Stomach (tissue), 9 donors: ENCODE results near the gene S100A11. TPM values are rescaled to one million over a fixed set of nuclear protein-coding genes. Genes with fewer than 3 reads are reported as not detected.

Experiments used
- DNase-seq, 2 donors: peaks; one replicate each; pipeline versions ENCODE4 v3.0.0 to v3.0.0-alpha.2; 2013 to 2019
- H3K27ac ChIP-seq, 5 donors: fragments of 200-600 bp in 4 of 5; sonication (generic) in 4 of 5; one replicate each; pipeline ENCODE4 v1.5.1; 2013 to 2019; ENCODE audit warnings: mild to moderate bottlenecking in 1 of 5, moderate library complexity in 1 of 5
- H3K27me3 ChIP-seq, 3 donors: fragments of 200-600 bp; sonication (generic); one replicate each; pipeline ENCODE4 v1.5.1; 2017 to 2019; ENCODE audit warnings: mixed run types in 1 of 3
- H3K36me3 ChIP-seq, 4 donors: fragments of 200-600 bp; sonication (generic); 1 replicate in 3 of 4; 2 replicates in 1 of 4; pipeline ENCODE4 v1.5.1; 2016 to 2019
- H3K4me1 ChIP-seq, 4 donors: fragments of 200-600 bp; sonication (generic); one replicate each; pipeline ENCODE4 v1.5.1; 2016 to 2019
- H3K4me3 ChIP-seq, 4 donors: fragments of 200-600 bp; sonication (generic) in 3 of 4; one replicate each; pipeline ENCODE4 v1.5.1; 2016 to 2019; ENCODE audit warnings: mild to moderate bottlenecking in 1 of 4
- H3K9me3 ChIP-seq, 4 donors: fragments of 200-600 bp; sonication (generic); one replicate each; pipeline ENCODE4 v1.5.1; 2016 to 2019
- EP300 ChIP-seq: sonication (generic); formaldehyde crosslinking; IDR thresholded peaks from one replicate; pipeline ENCODE4 v1.6.1; 2017; ENCODE audit warnings: antibody characterized with exemption
- POLR2A ChIP-seq, 4 donors: fragments of 450-650 bp; IDR thresholded peaks; one replicate each; pipeline ENCODE4 v1.6.1; 2016; ENCODE audit warnings: antibody characterized with exemption in 4 of 4, control low read depth in 2 of 4, mild to moderate bottlenecking in 1 of 4, moderate library complexity in 1 of 4
- POLR2AphosphoS5 ChIP-seq, 3 donors: sonication (generic); formaldehyde crosslinking; IDR thresholded peaks; one replicate each; pipeline ENCODE4 v1.6.1; 2016; ENCODE audit warnings: antibody characterized with exemption in 3 of 3
- WGBS, 5 donors: extraction: QIAGEN DNeasy Blood & Tissue Kit in 3 of 5; methylation state at CpG; one replicate each; pipeline versions ENCODE4 v1.1.5 to v1.1.7; 2013 to 2018; 5-methylcytosine and 5-hydroxymethylcytosine counted together
- intact Hi-C: fragments of 100-400 bp; cut with DNase I; formaldehyde crosslinking; loops from one replicate; pipeline ENCODE4 v1.15.1; 2023; ENCODE audit warnings: low total_unique reads
- polyA plus RNA-seq, 3 donors: library from polyadenylated mRNA; stranded (reverse); fragments of 200-250 nt; gene quantifications; one replicate each; pipeline ENCODE4 v1.2.3, GENCODE V29; 2013
- total RNA-seq, 5 donors: library from RNA; depleted of rRNA; stranded (reverse); fragments of >200 nt; gene quantifications; one replicate each; pipeline versions ENCODE4 v1.1.0 to v1.2.3, GENCODE V29; 2014 to 2016
- TF ChIP-seq, protein P1 (sequence below), 7 experiments: fragments of 450-650 bp in 4 of 7; fragments of 200-600 bp in 3 of 7; sonication (generic) in 3 of 7; IDR thresholded peaks; one replicate each; pipeline ENCODE4 v1.5.1; 2016 to 2019; ENCODE audit warnings: antibody characterized with exemption in 7 of 7, control low read depth in 2 of 7, mild to moderate bottlenecking in 1 of 7
- donor health status: healthy with polysubstance abuse.
- donor health status: Bipolar disorder and iron deficiency.
- donor health status: healthy.

Gene S100A11
- total and polyA plus RNA-seq, 8 donors: 9.8 to 3,881 (median 250) TPM

DNA sequence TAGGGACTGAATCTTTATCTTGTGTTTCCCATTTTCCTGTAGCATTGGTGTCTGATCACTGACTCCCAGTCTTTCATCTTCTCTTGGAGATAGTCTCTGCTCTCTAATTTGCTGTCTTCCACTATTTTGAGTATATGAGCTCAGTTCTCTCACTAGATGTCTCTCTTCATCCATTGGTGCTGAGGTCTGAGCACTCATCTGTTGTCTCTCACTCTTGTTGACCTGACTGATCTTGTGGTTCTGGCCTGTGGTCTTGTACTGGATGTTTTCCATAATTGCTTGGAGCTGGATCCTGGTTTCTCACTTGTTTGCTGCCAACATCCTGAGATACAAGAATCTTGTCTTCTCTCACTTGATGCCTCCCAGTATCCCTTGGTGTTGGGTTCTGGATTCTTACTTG is 25.1 kb upstream of the S100A11 start:
- Histone ChIP-seq H3K27ac (no peak overlapping the region), H3K4me1 (no peaks in the 10 kb centered on the region), H3K27me3 (peaks cover 0 to 55% (median 0%) of the 10 kb centered on the region in 3 donors), H3K36me3 (no peaks in the 10 kb centered on the region), H3K4me3 (no peak overlapping the region), H3K9me3 (no peaks in the 10 kb centered on the region)
- DNase-seq: no peak
- intact Hi-C loops: loop anchor here (10.0 kb wide), 1 partner anchor 383 kb away; no protein-coding TSS in a partner anchor
- TF ChIP-seq POLR2A (IDR thresholded peaks at IDR 0.05) (no peak), POLR2AphosphoS5 (IDR thresholded peaks at IDR 0.05) (no peak), EP300 (no peak)
- TF ChIP-seq, protein P1, sequence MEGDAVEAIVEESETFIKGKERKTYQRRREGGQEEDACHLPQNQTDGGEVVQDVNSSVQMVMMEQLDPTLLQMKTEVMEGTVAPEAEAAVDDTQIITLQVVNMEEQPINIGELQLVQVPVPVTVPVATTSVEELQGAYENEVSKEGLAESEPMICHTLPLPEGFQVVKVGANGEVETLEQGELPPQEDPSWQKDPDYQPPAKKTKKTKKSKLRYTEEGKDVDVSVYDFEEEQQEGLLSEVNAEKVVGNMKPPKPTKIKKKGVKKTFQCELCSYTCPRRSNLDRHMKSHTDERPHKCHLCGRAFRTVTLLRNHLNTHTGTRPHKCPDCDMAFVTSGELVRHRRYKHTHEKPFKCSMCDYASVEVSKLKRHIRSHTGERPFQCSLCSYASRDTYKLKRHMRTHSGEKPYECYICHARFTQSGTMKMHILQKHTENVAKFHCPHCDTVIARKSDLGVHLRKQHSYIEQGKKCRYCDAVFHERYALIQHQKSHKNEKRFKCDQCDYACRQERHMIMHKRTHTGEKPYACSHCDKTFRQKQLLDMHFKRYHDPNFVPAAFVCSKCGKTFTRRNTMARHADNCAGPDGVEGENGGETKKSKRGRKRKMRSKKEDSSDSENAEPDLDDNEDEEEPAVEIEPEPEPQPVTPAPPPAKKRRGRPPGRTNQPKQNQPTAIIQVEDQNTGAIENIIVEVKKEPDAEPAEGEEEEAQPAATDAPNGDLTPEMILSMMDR (IDR thresholded peaks at IDR 0.05): no peak

DNA sequence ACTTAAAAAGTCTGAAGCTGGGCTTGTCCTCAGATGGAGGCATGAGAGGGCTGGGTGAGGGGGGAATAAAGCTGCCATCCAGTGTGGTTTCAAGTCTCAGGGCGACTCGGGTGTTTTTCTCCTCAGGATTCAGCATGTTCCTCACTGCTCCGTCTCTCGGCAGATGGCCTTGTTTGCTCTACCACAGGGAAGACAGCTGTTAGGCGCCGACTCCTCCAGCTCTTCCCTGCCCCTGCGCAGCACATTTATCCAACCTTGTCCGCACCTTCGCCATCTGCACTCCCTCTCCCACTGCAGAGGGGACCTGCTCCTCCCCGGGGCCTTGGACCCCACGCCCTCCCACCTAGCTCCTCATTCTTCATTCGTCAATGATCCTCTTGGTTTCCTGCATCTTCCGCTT is 16.6 kb upstream of the S100A11 start:
- TF ChIP-seq POLR2A (IDR thresholded peaks at IDR 0.05): no peak
- TF ChIP-seq, protein P1 (IDR thresholded peaks at IDR 0.05): no peak
- TF ChIP-seq POLR2AphosphoS5 (IDR thresholded peaks at IDR 0.05): no peak
- TF ChIP-seq EP300: no peak
- peak in 1 of 2 donors; percentile 43 for DNase-seq
- Histone ChIP-seq H3K36me3 (no peaks in the 10 kb centered on the region), H3K27me3 (peaks cover 0 to 20% (median 0%) of the 10 kb centered on the region in 3 donors), H3K4me3 (no peak overlapping the region), H3K4me1 (peaks cover 7 to 43% (median 10%) of the 10 kb centered on the region in 4 donors), H3K27ac (no peak overlapping the region), H3K9me3 (no peaks in the 10 kb centered on the region)
- WGBS, 5 donors: 65 to 76% (median 73%) methylated on average over 13 of the region's 13 CpGs
- intact Hi-C loops: loop anchor here (2.0 kb wide), 1 partner anchor 129 kb away; no protein-coding TSS in a partner anchor

DNA sequence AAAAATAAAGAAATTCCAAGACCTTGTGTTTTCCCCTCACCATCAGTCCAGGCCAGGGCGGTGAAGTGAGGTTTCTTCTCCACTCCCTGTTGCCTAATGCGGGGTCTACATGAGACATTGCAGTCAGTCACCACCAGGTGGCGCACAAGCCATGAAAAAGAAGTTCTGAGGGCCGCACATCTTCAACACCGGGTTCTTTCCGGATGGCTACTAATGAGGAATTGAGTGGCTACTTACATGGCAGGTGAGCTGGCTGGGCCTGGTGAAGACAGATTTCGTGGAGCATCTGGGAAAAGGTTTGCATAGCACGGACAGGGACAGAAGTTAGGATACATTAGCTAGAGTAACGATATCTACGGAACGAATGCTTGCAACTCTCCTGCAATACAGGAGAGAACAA is 15.8 kb upstream of the S100A11 start:
- Histone ChIP-seq H3K27ac (no peak overlapping the region), H3K4me3 (no peak overlapping the region), H3K36me3 (no peaks in the 10 kb centered on the region), H3K4me1 (peaks cover 14 to 49% (median 16%) of the 10 kb centered on the region in 4 donors), H3K9me3 (no peaks in the 10 kb centered on the region), H3K27me3 (peaks cover 0 to 20% (median 0%) of the 10 kb centered on the region in 3 donors)
- TF ChIP-seq, protein P1 (IDR thresholded peaks at IDR 0.05): peak in 5 of 7 experiments; percentile 78 to 92 (median 91)
- TF ChIP-seq EP300: no peak
- peak in 1 of 3 donors; percentile 54 for TF ChIP-seq POLR2AphosphoS5 (IDR thresholded peaks at IDR 0.05)
- TF ChIP-seq POLR2A (IDR thresholded peaks at IDR 0.05): no peak
- DNase-seq: peak; percentile 92
- WGBS, 5 donors: 23 to 30% (median 28%) methylated on average over 11 of the region's 11 CpGs
- intact Hi-C loops: loop anchor here (2.0 kb wide), 1 partner anchor 130 kb away; no protein-coding TSS in a partner anchor

DNA sequence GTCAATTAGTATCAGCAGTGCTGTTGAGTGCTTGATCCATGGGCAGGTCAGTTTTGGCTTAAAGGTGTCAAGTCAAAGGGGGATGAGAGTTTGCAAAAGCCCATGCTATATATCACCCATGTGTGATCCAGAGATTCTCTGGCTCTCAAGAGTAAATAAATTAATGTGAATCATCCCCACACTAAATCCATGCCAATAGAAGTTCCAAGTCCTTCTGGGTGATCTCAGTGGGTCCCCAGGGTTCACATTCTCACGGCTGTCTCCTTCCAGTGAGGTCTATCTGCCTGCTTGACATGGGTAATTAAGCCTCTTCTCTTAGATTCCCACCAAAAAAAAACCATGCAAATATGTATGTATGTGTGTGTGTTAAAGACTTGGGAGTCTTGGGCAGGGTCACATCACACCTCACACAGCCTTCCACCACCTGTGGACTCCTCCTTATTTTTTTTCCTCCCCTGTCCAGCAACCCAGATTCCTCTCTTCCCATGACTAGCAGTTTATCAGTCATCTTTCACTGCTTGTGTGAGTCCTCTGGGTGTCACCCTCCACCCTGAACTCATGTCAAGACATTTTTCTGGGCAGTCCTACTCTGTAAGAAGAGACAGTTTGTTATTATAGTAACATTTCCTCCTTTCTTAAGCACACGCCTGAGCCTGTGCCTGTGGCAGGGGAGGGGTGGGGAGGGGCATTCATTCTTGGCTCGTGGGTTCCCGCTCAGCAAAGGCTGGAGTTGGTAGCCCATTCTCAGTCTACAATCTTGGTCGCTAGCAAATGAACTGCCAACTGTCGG is 14.3 kb upstream of the S100A11 start:
- Histone ChIP-seq H3K27me3 (peaks cover 0 to 15% (median 0%) of the 10 kb centered on the region in 3 donors), H3K4me1 (peaks cover 23 to 64% (median 28%) of the 10 kb centered on the region in 4 donors), H3K27ac (peak overlapping the region in 2 of 5 donors; percentile 2 to 24), H3K4me3 (no peak overlapping the region), H3K36me3 (no peaks in the 10 kb centered on the region), H3K9me3 (no peaks in the 10 kb centered on the region)
- DNase-seq: peak in 1 of 2 donors; percentile 37
- intact Hi-C loops: no loop called here
- no peak for TF ChIP-seq POLR2AphosphoS5 (IDR thresholded peaks at IDR 0.05)
- TF ChIP-seq, protein P1 (IDR thresholded peaks at IDR 0.05): no peak
- TF ChIP-seq POLR2A (IDR thresholded peaks at IDR 0.05): no peak
- no peak for TF ChIP-seq EP300
- 52 to 61% (median 57%) methylated on average over 6 of the region's 6 CpGs for WGBS, 5 donors
